Stimulated activated CD4-positive, alpha-beta T cell treated with anti-CD3 and anti-CD28 coated beads, Interleukin-4, amount 100 ng/mL, for 24 hours (primary cell): Measurements from ENCODE around the gene RPL10.
"Not testable (repeated sequence)": the region's sequence is repeated elsewhere in the genome, so short reads cannot be mapped to it uniquely, and the experiment has no call there.

Experiments used
- DNase-seq: peaks from one replicate; pipeline ENCODE4 v3.0.0-alpha.2; 2020

RPL10 gene

DNA sequence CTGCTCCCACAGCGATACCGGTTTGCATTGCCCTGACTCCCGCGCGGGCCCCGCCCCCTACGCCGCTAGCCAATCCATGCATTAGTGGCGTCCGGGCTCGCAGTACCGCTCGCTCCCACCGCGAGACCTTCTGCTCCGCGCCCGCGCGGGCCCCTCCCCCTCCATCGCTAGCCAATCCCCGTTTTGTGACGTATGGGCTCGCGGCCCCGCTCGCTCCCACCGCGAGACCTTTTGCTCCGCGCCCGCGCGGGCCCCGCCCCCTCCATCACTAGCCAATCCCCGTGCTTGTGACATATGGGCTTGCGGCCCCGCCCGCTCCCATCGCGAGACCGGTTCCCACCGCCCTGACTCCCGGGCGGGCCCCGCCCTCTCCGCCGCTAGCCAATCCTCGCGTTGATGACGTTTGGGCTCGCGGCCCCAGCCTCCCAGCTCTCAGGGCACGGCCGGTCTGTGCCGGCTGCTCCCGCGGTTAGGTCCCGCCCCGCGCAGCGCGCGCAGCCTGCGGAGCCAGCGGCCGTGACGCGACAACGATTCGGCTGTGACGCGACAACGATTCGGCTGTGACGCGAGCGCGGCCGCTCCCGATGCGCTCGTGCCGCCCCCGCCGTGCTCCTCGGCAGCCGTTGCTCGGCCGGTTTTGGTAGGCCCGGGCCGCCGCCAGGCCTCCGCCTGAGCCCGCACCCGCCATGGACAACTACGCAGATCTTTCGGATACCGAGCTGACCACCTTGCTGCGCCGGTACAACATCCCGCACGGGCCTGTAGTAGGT is 19.2 kb upstream of the RPL10 start, which contains the start of gene EMD:
Gene EMD (plus strand): TSS at position 497 of the 770 bp plus-strand sequence. CDS start 190 bp downstream, at position 687.
- DNase-seq: peak; percentile 95

DNA sequence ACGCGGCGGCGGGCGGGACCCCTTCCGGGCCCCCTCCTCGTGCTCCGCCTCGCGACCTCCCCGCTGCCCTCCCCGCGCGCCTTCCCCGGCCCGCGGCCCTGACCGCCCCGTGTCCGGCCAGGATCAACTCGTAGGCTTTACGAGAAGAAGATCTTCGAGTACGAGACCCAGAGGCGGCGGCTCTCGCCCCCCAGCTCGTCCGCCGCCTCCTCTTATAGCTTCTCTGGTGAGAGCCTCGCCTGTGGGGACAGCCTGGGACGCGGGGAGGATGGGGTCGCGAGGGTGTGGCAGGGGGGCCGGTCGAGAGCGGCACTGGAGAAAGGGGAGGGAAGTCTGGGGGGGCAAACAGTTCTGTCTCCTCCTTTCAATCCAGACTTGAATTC is 18.6 kb upstream of the RPL10 start:
- no peak for DNase-seq

DNA sequence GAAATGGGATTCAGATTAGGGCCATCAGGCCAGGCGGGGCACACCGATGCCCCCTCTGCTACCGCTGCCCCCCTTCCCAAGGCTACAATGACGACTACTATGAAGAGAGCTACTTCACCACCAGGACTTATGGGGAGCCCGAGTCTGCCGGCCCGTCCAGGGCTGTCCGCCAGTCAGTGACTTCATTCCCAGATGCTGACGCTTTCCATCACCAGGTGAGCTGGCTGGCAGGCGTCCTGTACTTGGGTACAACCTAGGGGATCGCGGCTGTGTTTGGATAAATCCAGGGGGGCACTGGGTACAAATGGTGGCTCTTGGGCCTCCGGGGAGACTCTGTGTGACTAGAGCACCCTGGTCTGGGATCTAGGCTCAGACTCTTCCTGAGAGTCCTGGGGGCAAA is 18.0 kb upstream of the RPL10 start:
- no peak for DNase-seq

DNA sequence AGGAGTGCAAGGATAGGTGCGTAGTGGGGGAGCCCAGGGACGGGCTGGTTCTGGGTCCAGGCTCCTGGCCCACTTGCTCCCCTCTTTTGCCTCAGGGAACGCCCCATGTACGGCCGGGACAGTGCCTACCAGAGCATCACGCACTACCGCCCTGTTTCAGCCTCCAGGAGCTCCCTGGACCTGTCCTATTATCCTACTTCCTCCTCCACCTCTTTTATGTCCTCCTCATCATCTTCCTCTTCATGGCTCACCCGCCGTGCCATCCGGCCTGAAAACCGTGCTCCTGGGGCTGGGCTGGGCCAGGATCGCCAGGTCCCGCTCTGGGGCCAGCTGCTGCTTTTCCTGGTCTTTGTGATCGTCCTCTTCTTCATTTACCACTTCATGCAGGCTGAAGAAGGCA is 17.4 kb upstream of the RPL10 start:
- DNase-seq: no peak

DNA sequence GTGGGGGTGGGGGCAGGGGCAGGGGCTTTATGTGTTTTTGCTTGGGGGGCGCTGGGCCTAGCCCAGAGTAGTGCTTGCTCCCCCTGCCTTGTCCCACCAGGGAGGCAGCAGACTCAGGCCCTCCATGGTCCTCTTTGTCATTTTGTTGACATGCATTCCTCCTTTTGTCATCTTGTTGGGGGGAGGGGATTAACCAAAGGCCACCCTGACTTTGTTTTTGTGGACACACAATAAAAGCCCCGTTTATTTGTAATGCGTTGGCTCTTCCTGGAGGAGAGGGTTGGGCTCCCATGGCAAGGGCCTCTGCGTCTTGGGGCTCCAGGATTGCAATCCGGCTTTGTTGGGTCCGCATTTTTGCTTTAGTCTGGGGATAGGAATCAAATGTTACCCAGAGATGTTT is 16.9 kb upstream of the RPL10 start:
- DNase-seq: no peak

DNA sequence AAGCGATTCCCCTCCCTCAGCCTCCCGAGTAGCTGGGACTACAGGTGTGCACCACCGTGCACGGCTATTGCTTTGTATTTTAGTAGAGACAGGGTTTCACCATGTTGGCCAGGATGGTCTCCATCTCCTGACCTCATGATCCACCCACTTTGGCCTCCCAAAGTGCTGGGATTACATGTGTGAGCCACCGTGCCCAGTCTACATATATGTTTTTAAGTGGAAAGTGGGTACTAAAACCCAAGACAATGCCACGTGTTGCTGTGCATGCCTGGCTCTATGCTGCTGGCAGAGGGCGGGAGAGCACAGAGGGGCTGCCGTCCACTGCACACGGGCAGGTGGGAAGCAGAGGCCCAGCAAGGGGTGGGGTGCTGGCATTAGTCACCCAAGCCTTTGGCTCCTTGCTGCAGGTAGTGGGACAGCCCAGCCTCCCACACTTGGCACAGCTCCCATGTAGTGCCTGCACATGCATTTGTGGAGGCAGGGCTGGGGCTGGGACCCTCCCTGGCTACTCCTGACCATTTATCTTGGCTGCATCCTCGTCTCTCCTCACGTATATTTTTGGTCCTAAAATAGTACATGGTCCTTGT is 15.6 kb upstream of the RPL10 start:
- DNase-seq: no peak

DNA sequence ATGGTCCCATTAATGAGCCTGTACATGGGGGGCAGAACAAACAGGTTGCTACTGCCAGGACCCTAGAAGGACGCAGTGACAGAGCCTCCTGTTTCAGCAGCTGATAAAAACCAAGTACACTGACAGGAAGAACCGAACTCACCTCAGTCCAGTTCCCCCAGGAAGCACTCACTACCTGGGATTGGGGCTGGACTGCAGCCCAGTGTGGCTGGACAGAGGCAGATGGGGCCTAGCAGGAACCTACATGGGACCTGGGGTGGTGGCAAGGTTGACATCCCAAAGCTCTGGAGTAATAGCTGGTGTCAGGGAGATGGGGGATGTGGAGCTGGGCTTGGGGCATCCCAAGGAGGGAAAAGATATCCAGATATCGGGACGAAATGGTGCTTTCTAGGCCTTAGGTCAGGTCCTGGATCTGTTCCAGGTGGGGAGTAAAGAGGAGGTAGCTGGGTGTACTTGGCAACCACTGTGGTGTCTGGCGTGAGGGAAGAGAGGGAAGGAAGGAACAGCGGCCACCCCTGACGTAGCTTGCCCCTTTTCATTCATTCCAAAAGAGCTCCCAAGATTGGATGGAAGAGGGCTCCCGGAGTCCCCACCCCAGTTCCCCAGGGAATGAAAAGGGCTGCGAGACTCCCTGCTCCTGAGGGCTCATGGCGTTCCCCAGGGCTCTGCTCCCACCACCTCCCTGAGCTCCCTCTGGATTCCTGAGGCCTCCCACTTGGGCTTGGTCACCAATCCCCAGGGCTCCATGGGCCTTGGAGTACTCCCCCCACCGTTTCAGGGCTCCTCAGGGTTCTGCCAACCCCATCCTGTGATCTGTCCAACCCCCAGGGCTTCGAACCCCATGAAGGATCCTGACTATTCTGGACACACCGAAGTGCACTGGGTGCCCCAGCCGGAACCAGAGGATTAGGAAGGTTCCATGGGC is 14.6 kb upstream of the RPL10 start:
- no peak for DNase-seq

DNA sequence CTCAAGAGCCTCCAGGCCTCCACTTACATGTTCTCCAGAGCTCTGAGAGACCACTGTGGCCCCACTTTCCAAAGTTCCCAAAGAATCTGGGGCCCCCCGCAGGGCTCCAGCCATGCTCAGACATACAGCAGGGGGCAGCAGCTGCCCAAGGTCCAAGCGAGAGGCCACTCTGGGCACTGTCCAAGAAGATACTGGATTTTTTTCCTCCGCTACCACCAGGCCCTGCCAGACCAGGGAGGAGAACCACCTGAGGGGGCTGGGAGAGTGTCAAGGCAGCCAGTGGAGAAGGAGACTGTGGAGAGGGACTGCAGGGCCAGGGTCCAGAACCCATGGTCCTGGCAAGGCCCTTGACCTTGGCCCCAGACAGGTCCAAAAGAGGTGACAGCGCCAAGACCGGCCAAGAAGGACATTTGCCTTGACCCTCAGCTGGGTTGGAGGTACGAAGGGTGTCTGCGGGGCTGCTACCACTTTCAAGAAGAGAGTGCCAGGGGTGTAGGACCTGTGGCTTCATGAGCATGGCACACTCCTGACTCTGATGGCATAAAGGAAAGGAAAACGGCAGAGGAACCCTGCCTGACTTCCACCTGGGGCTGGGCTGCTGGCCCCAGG is 13.8 kb upstream of the RPL10 start:
- no peak for DNase-seq

DNA sequence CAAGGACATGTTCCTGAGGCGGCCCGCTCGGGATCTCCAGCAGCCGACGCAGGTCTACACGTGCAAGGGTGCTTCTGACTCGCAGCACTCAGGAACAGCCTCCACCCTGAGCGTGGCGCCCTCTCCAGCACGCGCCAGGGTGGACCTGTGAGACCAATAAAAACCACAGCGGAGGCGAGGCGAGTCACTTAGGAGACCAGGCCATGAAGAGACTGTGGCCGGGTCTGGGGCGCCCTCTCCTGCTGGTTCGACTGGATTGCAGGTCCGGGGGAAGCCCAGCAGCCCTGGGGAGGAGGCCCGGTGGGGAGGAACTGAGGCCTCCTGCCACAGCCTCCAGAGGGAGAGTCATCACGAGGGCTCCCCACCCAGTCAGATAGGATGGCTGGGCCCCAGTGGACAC is 10.1 kb upstream of the RPL10 start:
- not testable (repeated sequence) for DNase-seq

DNA sequence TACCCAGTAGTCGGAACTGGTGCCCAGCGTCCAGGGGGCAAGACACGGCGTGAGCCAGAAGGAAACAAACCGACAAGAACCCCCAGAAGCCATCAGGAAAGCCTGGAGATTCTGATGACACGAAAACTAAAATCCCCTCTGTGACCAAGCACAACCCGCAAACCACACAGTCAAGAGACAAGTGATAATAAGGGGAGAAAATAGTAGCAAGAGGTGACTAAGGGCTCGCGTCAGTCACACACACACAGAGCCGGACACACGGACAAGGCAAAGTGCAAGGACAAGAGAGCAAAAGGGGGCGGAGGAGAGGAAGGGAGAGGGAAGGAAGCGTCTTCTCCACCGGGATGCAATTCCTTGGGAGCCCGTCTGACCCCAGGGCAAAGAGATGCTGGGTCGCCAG is 9.5 kb upstream of the RPL10 start:
- not testable (repeated sequence) for DNase-seq

DNA sequence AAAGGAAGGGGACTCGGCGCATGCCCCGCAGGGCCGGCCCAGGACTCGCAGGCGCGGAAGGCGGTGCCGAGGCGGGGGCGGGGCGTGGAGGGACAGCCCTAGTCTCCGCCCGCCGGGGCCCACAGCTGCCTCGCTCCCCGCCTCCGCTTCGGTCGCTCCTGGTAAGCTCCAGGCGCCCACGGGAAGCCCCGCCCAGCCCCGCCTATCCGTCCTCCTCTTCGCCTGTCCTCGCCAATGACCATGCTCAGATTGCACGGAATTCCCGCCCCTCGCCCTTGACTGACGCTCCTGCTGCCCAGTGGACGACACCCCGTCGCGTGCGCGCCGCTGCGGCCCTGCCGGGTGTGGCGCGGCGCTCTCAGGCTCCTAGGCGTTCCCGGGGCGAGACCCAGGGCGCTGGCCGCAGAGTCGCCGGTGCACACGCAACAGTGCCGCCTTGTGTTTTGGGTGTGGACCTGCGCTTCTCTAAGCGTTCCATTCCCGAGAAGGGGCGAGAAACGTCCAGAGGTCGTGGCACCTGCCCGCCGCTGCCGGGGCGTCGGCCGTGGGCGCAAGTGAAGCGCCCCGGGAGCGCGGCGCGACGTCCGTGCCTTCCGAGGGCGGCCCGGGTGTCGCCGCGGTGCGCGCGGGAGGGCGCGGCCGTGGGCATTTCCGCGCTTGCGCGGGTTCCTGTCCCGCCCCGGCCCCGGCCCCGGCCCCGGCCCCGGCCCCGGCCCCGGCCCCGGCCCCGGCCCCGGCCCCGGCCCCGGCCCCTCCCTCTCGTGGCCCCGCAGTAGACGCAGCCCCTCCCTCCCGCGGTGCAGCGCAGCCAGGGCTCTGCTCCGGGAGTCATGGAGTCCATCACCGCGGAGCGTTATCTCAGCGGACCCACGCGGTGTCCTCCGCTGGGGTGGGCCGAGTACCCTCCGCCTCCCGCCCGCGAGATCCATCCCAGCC is 8.1 kb upstream of the RPL10 start:
- DNase-seq: not testable (repeated sequence)

DNA sequence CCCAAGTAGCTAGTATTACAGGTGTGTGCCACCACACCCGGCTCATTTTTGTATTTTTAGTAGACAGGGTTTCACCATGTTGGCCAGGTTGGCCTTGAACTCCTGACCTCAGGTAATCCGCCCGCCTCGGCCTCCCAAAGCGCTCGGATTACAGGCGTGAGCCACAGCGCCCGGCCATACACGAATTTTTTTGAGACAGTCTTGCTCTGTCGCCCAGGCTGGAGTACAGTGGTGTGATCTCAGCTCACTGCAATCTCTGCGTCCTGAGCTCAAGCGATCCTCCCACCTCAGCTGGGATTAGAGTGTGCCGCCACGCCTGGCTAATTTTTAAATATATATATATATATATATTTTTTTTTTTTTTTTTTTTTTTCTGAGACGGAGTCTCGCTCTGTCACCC is 1.8 kb upstream of the RPL10 start:
- DNase-seq: not testable (repeated sequence)

DNA sequence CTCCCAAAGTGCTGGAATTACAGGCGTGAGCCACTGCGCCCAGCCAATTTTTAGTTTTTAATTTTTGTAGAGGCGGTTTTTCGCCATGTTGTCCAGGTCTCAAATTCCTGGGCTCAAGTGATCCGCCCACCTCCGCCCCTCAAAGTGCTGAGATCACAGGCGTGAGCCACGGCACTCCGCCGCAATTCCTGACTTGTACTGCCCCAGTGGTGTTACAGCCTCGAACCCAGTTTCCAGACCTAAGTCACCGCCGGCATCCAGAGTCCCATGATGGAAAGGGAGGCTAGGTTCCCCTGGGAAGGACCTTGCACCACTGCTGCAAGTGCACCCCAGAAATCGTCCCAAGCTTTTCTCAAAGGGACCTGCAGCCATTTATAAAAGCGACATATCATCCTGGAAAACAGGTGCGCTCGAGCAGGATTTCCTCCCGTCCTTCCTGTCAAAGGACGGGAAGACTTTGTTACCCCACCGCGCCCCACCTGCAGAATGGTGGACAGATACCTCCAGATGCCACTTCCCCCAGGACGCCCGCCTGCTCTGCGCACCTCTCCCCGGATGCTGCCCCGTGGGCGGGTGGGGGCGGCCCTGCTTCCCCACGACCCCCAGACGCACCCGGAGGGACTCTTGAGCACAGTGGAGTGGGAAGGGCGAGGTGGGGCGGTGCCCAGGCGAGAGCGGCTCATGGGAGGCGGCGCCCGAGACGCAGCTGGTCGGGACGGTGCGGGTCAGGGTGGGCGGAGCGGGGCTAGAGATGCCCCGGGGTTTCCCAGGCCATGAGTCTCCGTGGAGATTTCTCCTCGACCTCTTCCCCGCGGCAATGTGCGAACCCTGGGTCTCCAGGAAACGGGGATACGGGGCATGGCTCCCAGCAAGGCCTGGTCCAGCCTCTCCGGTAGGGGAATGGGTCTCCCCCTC is 947 bp upstream of the RPL10 start:
- DNase-seq: peak; percentile 75

DNA sequence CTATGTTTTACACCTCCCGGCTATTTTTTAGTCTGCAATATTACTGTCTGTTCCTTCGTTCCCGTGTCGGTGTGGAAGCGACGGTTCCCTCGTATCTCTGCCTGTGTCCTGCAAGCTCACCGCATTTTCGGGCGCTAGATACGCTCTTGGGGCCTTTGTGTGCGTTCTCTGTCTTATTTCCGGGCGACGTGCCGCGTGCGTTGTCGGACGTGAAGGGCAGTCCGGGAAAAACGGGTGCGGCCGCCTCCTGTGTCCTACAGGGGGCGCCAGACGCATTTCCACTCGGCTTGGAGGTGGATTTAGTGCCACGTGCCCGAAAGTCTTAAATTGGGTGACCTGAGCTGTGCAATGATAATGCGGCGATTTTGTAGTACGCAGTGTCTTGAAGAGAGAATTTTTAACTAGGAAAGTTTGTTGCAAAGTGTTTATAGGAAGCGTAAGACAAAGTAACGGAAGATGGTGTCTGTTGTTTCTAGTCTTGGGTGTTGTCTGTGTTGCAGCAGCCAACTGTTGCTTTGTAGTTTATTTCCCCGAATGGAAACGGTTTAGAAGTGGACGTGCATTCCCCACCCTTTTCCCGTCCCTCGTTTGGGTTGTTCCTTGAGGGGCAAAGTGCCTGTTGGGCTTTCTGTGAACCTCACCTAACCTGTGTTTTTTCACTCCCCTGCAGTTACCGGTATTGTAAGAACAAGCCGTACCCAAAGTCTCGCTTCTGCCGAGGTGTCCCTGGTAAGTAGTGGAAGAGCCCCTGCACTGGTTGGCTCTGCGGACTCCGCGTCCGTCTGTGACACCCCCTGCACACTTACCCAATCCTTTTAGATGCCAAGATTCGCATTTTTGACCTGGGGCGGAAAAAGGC is 720 bp downstream of the RPL10 start:
- DNase-seq: peak; percentile 85

DNA sequence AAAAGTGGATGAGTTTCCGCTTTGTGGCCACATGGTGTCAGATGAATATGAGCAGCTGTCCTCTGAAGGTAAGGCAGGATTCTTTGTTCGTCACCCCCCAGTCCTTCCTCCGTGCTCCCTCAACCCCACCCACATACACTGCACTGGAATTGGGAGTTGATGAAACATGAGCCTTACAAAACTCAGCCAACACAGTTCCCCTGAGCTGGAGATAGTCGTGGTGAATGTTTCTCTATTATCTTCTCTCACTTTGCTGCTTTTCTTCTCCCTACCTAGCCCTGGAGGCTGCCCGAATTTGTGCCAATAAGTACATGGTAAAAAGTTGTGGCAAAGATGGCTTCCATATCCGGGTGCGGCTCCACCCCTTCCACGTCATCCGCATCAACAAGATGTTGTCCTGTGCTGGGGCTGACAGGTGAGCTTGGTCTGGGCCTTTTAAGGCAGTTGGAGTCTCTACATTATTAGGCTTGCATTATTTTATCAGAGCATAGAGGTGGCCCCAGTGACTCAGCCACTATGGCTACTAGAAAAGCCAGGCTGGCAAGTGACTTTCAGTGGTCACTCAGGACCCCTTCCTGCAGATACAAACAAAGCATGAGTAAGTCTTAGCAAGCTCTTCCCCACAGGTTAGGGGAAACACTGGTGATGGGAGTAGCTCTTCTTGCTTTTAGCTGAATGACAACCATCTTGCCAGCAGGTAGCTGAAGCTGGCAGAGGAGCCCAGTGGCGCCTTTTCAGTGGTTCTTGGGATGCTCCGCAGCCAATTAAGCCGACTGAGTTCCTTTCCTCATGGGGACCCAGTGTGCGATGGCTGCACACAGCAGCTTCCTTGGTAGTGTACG is 1.6 kb downstream of the RPL10 start:
- DNase-seq: no peak

DNA sequence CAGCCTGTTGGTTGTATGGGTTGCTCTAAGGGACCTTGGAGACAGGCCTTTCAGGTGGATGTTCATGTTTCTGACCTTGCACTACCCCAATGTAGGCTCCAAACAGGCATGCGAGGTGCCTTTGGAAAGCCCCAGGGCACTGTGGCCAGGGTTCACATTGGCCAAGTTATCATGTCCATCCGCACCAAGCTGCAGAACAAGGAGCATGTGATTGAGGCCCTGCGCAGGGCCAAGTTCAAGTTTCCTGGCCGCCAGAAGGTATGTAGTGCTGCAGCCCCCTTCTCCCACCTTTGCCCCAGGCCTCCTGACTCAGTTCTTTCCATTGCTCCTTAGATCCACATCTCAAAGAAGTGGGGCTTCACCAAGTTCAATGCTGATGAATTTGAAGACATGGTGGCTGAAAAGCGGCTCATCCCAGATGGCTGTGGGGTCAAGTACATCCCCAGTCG is 2.2 kb downstream of the RPL10 start:
- DNase-seq: not testable (repeated sequence)

DNA sequence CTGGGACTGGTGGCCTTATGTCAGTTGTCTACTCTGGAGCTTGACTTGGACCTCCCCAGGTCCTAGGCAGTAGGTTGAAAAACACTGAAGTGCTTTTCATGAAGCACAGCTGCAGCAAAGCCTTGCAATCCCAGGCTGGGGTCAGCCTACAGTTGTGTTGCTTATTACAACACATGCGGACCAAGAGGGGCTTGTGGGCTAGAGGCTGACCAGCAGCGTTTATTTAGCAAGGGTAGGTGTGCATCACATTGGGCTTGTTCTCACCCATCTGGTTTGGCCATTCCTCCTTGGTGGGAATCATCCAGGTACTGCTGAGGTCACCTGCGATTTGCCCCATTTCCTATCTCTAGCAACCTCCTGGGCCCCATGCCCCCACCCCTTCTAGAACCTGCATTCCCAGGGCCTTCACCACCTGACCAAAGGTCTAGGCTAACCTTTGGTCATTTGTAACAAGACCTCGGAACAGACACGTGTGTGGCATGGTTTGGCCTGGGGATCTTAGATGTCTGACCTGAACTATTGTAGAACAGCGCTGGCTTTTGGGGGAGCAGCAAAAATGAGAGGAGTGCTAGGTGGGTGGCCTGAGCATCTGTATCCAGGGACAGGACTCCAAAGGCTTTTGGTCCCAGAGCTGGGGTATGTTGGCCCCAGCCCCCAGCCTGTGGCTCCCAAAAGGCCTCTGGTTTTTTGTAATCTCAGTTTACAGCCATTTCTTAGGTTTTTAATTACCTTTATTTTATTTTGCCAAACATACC is 3.0 kb downstream of the RPL10 start:
- peak; percentile 36 for DNase-seq
